Esophagus muscularis mucosa (tissue), 3 donors: Measurements from ENCODE around the gene DSCAML1.

Source experiments
- POLR2AphosphoS5 ChIP-seq, 2 donors: sonication (generic); formaldehyde crosslinking; IDR thresholded peaks; one replicate each; pipeline ENCODE4 v1.6.1; 2017; ENCODE audit warnings: antibody characterized with exemption in 2 of 2
- TF ChIP-seq, protein P1 (sequence below), 3 experiments: fragments of 200-600 bp in 2 of 3; fragments of 450-650 bp in 1 of 3; sonication (generic) in 2 of 3; IDR thresholded peaks; one replicate each; pipeline ENCODE4 v1.5.1; 2017 to 2019; ENCODE audit warnings: antibody characterized with exemption in 3 of 3, mild to moderate bottlenecking in 2 of 3, moderate library complexity in 1 of 3

DNA sequence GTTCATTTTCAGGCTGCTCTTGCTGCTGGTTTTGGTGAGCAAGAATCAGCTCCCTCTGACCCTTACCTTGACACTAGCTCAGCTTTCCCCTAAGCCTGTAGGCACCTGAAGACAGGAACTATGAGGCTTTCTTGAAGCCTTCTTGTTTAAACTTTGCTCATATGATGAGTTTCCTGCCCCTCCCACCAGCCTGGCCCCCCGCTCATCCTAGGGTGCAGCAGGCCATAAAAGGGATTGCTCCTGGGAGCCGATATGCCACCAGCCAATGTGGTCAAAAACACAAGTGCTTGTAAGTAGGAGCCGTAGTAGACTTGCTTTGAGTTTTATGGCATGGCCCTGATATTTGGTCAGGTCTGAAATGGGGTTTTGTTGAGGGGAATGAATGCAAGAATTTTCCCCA, 164.7 kb downstream of the DSCAML1 start:
- TF ChIP-seq POLR2AphosphoS5 (IDR thresholded peaks at IDR 0.05), result no peak
- TF ChIP-seq, protein P1, sequence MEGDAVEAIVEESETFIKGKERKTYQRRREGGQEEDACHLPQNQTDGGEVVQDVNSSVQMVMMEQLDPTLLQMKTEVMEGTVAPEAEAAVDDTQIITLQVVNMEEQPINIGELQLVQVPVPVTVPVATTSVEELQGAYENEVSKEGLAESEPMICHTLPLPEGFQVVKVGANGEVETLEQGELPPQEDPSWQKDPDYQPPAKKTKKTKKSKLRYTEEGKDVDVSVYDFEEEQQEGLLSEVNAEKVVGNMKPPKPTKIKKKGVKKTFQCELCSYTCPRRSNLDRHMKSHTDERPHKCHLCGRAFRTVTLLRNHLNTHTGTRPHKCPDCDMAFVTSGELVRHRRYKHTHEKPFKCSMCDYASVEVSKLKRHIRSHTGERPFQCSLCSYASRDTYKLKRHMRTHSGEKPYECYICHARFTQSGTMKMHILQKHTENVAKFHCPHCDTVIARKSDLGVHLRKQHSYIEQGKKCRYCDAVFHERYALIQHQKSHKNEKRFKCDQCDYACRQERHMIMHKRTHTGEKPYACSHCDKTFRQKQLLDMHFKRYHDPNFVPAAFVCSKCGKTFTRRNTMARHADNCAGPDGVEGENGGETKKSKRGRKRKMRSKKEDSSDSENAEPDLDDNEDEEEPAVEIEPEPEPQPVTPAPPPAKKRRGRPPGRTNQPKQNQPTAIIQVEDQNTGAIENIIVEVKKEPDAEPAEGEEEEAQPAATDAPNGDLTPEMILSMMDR (IDR thresholded peaks at IDR 0.05), result no peak
